Fibroblast of skin of left quadriceps (primary cell): ENCODE data around the gene CNTNAP2.
"Not testable (repeated sequence)": the region's sequence is repeated elsewhere in the genome, so short reads cannot be mapped to it uniquely, and the experiment has no call there.

Experiments
- DNase-seq, 2 experiments: peaks; one replicate each; pipeline ENCODE4 v3.0.0-alpha.2; 2013; ENCODE audit warnings: low read depth in 2 of 2

CNTNAP2 gene

DNA sequence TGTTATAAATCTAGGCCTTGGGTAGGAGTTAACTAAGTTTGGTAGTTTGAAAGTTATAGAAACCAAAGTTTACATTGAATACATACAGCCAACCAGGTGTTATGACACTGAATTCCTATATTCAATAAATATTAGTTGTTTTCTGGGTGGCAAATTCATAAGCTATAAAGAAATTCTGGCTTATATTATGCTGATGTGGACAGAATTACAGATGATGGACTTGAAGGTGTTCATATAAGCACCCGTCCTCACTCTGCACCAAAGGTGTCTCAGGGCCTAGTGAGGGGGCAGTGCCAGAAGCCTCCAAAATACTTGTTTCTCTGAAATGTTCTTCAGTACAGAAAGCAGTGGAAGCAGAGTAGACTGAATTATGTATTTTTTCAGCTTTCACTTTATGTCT is 973.0 kb downstream of the CNTNAP2 start:
- no peak for DNase-seq

DNA sequence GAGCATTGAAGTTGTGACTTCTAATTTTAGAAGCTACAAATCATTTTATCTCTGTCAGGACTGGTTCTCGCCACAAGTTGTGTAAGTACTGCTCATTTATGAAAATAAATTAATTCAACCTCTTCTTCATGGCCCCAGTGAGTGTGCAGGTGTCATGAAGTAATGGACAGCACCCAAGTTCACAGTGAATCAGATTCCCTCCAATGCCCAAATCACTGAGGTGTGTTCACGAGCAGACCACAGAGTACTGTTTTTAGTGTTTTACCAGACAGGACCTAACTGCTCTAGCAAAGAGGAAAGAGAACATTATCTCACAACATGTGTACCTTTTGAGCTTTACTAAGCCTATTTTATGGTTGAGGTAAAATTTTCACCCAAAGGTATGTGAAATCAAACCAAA is 980.0 kb downstream of the CNTNAP2 start:
- DNase-seq: no peak

DNA sequence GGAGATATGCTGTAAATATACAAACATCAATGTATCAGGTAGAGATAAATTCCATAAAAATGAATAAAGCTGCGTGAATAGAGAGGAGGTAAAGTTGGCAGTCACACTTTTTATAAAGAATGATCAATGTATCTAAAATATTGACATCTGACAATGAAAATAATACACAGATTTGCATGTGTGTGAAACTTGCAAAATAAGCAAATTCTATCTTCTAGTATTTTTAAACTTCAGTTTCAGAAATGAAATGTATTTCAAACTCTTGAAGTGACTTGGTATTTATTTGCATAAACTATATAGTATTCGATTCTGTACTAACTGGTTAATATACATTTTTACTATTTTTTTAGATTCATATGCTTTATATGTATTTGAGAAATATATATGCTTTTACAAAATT is 986.6 kb downstream of the CNTNAP2 start:
- DNase-seq: no peak

DNA sequence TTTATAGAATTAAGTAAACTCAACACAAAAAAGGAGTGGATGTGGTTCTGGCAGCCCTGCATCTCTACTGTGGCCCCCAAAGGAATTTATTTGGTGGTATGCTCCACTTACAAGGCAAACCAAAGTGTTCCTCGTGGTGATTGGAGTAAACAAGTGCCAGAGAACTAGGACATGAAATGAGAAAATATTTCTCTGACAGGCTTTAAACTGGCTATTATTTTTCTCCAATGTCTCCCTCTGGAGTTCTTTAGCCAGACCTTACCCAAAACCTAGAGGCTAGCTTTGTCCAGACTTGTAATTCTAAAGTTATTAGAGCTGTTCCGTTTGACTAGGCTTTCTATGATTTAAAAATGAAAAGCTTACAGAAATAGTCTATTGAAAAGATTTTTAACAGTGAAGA is 990.1 kb downstream of the CNTNAP2 start:
- DNase-seq: no peak

DNA sequence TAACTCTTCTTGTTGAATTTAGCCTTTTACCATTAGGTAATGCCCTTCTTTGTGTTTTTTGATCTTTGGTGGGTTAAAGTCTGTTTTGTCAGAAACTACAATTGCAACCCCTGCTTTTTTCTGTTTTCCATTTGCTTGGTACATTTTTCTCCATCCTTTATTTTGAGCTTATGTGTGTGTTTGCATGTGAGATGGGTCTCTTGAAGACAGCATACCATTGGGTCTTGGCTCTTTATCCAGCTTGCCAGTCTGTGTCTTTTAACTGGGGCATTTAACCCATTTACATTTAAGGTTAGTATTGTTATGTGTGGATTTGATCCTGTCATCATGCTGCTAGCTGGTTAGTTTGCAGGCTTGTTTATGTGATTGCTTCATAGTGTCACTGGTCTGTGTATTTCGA is 997.9 kb downstream of the CNTNAP2 start:
- not testable (repeated sequence) for DNase-seq

DNA sequence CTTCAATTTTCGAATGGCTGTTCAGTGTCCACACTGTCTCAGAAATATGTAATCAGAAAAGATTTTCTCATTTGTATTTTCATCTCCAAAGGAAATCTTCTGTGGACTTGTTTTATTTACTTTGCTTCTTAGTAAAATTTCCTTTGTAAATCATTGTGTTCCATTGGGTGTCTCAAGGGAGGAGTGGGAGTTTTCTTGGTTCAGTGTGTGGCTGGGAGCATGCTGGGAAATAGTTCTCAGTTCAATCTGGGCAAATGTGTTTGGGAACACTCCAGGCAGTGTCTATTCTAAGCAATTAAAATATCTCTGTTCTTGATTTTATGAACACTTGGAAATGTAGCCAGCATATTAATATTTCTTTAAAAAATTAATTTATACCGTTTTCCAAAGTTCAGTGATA is 1019.8 kb downstream of the CNTNAP2 start:
- DNase-seq: no peak

DNA sequence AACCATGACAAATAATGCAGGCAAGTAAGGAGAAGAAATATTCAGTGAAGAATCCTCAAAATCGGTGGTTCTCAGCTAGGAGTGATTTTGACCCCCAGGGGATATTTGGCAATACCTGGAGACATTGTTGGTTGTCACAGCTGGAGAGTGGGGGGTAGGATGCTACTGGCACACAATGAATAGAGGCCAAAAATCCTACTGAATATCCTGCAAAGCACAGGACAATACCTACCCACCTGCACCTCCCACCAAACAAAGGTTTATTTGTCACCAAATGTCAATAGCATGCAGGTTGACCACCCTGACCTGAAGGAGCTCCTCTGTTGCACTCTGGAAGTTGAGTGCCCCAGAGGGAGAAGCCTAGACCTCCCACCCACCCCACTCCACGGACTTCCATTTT is 1028.6 kb downstream of the CNTNAP2 start:
- no peak for DNase-seq

DNA sequence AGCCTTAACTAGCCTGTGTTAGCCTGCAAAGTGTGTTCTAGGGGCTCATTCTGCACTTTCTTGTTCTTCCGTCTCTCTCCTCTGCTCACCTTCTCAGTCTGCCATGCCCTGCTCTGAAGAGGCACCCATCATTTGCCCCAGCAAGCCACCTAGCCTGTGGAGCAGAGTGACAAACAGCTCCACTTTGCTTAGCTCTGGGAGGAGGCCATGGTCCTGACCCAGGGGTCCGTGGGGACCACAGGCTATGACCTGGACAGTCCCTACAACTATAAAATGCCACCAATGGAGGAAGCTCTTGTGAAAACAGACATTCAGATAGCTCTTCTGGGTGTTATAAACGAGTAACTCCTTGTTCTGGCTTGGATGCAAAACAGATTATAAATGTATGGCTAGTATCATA is 1029.6 kb downstream of the CNTNAP2 start:
- DNase-seq: no peak

DNA sequence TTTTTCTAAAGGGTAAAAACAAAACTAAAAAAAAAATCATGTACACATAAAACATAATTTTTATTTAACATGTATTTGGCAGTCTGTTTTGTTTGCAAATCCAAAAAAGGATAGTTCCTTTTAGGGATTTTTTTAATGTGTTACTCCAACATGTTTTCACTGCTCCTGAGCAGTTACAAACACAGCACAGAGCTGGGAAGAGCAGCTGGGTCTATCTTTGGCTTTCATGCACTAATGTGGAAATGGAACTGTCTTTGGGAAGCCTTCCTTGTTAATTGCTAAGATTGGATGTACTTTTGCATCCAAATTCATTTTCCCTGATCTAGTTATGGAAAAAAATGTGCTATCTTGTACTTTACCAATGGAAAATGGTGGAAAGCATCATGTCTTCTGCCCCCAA is 1035.1 kb downstream of the CNTNAP2 start:
- no peak for DNase-seq

DNA sequence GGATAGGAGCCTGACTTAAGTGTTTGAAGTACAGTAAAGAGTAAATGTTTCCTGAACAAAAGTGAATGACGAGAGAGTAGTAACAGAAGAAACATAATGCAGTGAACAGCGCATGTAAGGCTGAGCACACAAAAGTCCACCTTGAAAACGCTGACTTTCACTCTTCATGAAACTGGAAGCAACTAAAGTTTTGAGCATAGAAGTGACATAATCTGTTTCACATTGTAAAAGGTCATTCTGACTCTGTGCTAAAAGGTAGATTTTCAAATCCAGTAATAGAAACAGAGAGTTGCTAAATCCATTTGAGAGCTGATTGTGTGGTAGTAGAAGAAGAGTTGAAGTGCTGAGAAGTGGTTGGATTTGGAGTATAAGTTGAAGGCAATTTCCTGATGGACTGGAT is 1037.0 kb downstream of the CNTNAP2 start:
- no peak for DNase-seq

DNA sequence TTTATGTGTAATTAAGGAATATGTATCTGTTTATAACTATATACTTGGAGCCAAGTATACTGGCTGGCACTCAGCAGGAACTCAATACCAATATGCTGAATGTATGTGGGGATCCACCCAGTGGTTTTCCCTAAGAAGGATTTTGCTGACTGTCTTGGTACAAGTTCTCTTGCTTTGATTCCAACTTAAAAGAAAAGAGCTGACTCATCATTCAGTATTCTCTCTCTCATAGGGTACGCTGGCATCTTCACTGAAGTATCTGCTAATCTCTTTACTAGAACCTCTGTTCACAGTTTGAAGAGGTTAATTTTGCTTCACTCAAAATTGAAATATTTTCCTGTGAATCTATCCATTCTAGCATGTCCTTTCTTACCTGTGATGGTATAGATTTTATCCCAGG is 1044.8 kb downstream of the CNTNAP2 start:
- DNase-seq: no peak

DNA sequence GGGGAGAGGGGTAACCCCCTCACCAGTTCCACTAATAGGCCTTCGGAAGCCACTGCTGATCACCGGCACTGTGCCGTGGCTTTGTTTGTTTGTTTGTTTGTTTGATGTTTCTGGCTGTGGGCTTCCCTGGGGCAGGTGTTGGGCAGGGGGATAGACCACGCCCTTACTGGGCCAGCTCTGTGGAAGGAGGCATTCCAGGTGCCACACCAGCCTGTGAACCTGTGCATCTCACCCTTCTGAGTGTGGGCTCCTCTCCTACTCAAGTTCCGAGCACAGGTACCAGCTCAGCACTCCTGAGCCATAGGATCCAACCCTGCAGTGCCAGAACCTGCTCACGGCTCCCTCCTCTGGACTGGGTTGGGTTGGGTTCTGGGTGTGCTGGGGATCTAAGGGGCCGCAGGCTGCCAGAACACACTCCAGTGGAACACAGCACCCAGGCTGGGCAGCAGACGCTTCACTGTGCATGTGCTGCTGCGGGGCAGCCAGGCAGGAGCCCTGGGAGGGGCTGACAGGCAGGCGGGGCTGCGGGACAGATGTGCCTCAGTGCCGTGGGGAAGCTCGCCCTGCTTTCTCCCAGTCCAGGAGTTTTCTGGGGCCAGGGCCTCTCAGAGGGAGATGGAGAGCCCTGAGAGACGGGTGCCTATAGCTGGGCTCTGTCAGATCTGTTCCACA is 1053.9 kb downstream of the CNTNAP2 start:
- DNase-seq: no peak

DNA sequence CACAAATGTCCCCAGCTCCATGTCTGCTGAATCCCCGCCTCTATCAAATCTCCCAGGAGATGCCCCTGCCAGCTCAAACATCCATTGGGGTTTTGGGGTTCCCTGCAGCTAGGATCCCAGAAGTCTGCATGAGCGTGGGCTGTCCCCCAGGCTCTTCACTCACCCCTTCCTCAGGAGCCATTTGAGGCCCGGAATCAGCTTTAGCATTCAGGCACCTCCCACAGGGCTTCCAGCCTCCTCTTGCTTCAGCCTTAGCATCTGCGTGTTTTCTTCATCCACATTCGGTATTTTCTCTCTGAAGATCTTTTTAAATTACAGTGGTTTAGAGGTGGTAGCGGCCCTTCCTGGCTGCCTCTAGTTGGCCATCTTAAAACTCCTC is 1054.4 kb downstream of the CNTNAP2 start:
- DNase-seq: no peak

DNA sequence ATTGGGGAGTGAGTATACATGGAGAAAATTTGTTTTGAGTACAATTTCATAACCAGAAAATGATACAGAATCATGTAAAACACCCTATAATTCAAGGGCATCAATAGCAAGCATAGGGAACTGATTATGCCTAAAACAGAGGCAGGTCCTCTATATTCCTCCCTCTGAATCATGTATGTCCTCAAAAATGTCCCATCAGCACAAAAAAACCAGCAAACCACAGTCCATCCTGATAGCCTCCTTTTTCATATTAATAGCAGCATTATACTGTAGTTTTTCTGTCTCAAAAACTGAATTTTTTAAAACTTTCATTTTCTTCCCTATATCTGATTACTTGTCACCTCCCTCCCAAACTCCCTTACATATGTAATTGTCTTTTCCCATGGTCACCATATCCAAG is 1057.3 kb downstream of the CNTNAP2 start:
- no peak for DNase-seq

DNA sequence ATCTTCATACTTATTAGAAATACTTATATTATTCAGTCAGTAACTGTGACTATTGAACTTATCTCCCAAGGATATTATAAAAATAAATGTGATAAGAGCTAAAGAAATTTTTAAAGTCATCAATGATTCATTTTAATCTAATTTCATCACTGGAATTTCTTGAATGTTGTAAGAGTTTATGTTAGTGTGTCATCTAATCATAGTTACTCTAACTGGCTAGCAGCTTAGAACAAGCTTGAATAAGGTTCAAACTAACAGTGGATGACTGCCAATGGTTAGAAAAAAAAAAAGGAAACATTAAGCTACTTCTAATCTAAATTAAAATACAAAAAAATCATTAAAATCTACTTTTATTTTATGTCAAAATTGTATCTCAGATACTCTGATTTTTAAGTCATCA is 1066.3 kb downstream of the CNTNAP2 start:
- peak; percentile 26 to 30 for DNase-seq

DNA sequence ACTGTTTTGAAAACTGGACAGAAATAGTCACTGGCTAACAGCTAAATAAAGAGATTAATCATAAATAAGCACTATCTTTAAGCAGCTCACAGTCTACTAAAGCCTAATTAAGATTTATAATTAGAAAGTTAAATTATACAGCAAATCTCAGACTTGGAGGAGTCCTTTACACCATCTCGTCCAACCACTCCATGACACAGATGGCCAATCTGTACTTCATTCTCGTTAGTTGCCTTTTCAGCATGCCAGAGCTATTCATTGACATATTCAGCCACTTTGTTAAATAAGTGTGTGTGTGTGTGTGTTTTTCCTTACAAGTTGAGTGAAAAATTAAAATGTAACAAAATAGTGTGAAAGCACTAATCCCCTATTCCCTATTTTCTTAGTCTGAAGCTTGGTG is 1066.7 kb downstream of the CNTNAP2 start:
- no peak for DNase-seq

DNA sequence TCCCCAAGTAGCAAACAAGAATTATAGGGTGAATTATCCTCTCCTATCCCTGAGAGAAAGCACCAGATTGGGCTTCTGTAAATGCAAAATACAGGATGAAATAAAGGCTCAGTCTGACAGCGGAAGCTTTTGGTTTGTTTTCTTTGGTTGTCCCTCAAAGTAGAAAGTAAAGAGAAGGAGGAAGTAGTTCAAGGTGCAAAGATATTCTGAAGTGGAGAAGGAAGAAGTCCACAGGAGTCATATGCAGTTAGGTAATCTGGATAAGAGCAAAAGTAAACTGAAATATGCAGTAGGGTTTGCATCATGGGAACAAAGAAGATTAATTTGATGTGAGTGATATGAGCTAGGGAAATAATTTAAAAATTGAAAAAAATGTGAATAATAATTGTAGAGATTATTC is 1071.9 kb downstream of the CNTNAP2 start:
- DNase-seq: no peak

DNA sequence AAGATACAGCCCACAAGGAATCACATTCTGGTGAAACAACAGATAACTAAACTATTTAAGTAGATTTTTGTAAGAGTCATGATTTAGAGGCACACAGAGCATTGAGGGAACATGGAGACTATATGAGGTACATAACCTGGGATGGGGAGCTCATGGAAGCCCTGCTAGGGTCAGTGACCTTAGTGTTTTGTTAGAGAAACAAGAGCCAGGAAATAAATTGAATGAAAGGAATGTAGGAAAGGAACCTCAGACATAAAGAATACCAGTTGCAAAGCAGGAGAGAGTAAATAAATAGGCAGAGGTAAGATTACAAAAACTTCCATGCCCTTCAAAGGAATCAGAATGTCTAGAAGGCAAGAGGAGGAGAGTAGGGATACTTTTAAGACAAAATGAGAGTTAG is 1076.9 kb downstream of the CNTNAP2 start:
- DNase-seq: no peak

DNA sequence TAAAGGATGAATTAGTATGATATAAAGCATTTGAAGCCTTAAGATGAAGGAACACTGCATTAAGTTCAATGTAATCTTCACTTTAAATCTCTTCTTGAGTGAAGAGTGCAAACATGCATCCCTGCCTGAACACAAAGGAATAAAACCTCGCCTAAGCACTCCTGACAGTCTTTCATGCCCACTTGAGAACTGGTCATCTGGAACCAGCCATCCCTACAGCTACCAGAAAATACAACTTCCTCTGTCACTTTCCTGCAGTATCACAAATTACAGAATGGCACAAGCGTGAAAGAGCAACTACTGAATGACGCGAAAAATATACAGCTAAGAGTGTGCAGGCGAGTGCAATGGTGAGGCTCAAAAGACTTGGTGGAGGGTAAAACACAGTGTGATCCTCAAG is 1079.9 kb downstream of the CNTNAP2 start:
- DNase-seq: no peak

DNA sequence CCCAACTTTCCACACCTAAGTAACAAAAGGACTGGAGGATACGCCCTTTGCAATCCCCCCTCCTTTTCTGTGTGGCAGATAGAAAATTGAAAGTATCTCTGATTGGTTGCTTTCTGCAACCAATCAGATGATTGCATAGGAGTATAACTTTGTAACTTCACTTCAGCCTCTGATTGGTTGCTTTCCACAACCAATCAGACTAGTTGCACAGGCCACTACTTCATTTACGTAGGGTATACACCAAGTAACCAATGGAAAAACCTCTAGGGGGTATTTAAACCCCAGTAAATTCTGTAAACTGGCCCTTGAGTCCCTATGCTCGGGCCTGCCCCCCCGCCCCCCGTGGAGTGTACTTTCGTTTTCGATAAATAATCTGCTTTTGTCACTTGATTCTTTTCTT is 1080.4 kb downstream of the CNTNAP2 start:
- DNase-seq: no peak

DNA sequence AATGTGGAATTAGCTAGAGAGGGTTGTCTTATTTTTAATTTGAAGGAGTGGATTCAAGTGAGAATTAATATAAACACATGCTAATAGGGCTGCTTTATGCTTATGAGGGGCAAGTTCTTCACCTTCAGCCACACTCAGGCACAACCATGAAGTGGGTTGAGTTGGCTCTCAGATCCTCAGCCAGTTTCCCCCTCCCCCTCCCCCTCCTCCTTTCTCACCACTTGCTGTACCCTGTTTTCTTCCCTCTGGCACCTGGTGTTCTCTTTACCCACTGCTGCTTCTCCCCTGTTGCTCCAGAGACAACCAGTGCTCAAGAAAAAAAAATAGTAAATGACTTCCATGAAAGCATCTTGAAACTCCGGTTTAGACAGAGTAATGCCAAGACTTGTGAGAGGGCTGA is 1083.3 kb downstream of the CNTNAP2 start:
- DNase-seq: no peak

DNA sequence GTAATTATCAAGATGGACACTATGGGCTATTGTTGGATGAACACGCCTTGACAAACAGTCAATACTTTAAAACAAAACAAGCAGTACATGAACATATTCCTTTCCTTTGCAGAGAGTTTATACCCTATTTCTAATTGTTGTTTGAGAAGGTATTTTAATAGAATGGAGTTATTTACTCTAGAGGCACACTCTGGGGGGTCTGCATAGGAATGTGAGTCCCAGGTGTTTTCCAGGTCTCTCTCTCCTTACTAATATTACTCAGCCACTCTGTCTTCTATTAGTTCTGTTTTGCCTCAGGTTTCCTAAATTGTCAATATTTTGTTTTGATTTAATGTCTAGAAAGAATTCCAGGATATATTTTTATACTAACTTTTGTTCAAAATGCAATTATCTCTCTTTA is 1091.4 kb downstream of the CNTNAP2 start:
- no peak for DNase-seq

DNA sequence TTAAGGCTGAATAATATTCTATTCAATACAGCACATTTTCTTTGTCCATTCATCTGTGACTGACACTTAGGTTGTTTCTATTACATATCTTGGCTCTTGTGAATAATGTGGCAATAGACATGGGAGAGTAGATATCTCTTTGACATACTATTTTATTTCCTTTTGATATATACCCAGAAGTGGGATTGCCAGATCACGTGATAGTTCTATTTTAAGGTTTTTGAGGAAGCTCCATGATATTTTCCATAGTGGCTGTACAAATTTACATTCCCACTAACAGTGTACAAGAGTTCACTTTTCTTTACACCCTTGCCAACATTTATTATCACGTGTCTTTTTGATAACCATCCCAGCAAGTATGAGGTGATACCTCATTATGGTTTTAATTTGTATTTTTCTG is 1114.7 kb downstream of the CNTNAP2 start:
- DNase-seq: no peak

DNA sequence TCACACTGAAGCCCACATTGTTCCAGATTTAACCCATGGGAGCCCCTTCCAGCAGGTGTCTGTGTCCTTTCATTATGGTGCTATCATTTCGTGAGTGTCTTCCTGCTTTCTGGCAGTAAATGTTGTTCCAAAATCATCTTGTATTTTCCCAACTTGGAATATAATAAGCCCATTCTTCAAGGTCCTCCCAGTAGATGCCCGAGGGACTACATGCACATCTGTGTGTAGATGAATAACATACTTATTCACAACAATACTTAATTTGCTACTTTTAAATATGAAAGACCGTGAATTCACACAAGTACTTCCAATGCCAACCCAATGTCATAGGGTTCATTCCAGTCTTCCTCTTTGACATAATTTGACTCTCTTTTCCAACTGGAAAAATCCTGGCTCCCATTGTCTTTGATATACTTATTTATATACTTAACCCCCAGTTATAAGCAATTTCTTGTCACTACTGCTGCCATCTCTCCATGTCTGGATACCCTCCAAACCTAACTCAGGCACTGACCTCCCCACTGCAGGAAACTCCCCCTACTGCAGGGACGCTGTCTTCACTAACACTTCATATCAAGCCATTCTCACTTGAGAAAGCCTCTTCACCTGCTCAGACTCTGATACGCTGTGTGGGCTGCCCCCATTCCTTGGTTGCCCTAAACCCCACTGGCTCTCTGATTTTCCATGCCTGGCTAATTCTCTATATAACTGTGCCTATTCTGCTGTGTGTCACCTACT is 1119.2 kb downstream of the CNTNAP2 start:
- DNase-seq: no peak
